Kidney tubule cell (primary cell): ENCODE data around the gene EPB41L1.

Source experiments
- DNase-seq: peaks from one replicate; pipeline ENCODE4 v3.0.0-alpha.2; 2018; ENCODE audit warnings: low spot score

The EPB41L1 gene

DNA sequence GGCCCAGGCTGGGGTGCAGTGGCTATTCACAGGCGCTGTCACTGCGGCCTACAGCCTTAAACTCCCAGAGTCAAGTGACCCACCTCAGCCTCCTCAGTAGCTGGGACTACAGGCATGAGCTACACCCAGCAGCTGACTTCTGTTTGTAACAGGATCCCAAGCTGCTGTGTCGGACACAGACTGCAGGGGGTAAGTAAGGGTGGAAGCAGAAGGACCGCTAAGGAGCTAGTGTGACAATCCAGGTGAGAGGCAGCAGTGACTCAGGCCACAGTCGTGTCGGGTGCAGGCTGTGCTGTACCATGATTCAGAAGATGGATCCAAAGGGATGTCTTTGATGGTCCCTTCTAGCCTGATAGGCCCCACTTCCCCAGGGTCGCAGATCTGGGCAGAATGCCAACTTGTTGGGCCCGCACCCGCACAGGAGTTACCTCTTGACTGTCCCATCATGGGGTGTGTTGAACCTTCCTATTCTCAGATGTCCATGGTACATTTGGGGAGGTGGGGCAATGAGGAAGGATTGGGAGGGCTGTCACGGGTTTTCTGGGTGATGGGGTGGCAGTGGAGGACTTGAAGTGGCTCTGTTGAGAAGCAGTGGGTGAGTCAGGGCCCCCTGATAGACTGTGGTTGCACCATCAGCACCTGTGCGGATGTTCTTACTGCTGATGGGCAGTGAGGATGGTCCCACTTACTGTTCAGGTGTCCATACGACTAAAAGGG lies 107.0 kb downstream of the EPB41L1 start:
- no peak for DNase-seq

DNA sequence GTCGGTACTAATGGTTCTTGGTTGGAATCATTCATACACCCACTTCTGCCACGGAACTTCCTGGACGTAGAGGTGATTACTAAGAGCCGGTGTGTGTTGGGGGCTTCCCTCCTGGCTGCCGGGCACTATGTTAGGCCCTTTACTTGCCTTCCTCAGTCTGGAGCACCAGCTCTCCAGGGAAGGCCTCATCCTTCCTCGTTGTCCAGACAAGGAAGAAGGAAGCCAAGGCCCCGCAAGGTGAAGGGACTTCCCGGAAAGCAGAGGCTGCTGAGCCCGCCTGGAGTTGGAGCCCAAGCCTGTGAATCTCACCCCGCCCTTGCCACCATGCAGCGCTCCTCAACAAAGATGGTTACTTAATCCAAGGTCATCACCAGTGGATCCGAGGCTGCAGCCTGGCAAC lies 107.9 kb downstream of the EPB41L1 start:
- no peak for DNase-seq

DNA sequence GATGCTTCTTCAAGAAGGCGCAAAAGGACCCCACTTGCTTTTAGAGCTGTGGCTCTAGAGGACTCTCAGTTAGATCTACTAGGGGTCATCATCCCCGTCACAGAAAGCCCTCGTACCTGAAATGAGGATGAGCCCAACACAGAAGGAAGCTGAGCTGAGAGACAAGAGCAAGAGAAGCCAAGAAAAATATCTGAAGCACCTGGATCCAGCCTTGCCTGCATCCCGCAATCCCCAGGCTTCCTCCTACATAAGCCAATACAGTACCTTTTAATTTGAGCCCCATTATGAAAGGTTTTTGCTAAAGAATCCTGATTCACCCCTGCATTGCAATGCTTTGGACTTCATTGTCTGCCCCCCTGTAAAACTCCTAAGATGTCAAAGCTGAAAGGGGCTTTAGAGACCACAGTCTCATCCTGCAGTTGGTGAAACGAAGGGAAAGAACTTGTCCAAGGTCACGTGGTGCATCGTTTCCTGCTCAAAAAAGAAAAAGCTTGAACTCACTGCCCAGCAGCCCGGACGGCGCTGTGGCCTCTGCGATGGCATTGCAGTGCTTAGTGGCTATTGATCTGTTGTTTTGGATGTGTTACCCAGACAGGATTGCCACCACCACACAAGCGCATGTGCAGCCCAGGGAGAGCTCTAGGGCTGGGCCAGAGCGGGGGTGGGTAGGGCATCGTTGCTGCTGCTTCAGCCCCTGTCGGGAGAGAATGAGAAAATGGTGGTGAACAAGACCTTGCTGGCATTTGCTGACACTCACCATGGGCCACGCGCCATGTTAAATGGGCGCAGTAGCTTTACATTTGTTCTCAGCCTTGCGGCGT lies 110.1 kb downstream of the EPB41L1 start:
- no peak for DNase-seq

DNA sequence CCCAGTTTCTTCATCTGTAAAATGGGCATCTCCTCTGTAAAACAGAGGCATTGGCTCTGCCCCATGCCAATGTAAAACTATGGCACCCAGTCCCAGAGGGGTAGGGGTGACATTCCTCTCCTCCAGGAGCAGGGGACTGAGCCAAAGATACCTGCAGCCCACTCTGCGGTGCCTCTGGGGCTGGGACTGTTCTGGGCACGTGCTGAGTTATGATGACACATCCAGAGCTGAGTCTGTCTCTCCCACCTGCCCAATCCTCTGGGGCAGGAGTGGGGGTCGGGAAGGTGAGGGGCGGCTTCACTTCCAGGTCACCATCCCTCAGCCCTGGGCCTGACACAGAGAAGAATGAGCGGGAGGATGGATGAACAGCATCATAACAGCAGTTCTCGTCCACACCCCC lies 111.6 kb downstream of the EPB41L1 start:
- no peak for DNase-seq

DNA sequence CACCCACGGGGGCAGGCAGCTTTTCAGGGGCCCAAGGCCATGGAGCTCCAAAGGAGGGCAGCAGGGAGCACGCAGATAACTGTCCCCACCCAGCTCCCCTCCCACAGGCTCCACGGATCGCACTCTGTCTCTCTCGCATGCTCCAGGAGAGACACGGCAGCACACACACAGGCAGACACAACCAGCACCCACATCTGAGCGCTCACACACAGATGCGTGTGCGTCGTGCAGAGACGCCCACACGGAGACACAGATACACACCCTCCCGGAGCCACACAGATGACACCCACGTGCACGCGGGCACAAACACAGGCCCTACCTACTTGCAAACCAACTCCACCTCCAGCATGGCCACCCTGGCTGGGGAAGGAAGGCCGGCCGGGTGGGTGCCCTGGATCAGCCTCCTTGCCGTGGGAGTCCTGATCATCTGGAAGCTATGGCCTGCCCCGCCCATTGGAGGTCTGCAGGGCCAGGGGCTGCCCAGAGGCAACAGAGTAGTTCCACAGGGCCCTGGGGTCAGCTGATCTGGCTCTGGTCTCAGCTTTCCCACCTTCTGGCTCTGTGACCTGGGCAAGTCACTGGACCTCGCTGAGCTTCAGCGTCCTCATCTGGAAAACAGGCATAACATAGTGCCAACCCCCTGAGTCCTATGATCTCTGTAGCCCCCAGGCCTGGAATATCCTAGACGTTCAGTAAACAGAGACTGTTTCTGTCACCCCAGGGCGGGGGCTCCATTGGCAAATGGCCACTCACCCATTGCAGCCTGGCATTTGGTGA lies 113.3 kb downstream of the EPB41L1 start:
- DNase-seq = no peak

DNA sequence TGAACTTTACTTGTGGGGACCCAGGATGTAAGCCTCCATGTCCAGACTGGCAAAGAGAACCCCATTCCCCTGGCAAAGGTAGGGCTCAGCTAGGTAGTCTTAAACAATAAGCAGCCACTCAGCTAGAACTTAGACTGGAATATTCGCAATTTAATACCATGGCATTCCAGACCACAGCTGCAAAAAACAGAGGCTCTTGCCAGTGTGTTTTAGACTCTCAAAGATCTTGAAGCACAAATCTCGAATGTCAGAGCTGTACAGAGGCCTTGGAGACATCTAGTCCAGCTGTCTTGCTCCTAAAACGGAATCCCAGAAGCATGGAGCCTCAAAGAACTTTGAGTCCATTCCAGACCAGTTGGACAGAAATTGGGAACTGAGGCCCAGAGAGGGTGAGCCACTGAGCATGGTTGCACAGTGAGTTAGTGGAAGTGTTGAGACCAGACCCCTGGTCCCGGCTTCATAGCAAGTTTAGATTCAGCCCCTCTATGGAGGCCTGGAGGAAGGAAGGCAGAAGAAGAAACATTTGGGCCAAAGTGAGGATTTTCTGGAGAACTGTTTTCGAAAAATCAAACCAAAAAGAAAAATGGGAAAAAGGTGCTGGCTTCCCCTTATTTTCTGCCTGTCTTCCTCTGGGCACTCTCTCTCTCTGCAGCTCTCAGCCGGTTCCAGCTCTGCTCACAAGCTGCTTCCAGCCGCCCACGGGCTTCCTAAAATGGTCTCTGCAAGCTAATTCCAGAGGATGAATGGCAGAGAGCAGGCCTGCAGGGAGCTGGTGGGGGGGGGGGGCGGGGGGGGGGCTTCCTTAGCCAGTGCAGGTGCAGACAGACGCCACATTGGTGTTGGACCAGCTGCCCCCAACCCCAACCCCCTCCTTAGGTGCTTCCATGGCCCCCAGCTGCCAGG lies 114.2 kb downstream of the EPB41L1 start:
- DNase-seq = no peak

DNA sequence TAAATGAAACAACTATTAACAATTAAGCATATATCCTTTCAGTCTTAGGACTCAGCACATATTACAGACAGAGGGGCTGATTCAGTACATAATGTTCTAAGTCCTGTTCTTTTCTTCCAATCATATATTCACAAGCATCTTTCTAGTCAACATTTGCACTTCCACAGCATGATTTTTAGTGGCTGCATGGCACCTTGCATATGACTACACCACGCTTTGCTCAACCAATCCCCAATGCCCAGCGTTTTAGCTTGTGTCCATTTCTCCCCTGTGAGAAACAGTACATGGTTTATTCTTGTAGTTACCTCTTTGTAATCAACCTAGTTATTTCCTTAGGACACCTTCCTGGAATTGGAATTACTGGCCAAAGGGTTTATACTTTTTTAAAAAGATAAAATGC lies 115.0 kb downstream of the EPB41L1 start:
- DNase-seq = no peak

DNA sequence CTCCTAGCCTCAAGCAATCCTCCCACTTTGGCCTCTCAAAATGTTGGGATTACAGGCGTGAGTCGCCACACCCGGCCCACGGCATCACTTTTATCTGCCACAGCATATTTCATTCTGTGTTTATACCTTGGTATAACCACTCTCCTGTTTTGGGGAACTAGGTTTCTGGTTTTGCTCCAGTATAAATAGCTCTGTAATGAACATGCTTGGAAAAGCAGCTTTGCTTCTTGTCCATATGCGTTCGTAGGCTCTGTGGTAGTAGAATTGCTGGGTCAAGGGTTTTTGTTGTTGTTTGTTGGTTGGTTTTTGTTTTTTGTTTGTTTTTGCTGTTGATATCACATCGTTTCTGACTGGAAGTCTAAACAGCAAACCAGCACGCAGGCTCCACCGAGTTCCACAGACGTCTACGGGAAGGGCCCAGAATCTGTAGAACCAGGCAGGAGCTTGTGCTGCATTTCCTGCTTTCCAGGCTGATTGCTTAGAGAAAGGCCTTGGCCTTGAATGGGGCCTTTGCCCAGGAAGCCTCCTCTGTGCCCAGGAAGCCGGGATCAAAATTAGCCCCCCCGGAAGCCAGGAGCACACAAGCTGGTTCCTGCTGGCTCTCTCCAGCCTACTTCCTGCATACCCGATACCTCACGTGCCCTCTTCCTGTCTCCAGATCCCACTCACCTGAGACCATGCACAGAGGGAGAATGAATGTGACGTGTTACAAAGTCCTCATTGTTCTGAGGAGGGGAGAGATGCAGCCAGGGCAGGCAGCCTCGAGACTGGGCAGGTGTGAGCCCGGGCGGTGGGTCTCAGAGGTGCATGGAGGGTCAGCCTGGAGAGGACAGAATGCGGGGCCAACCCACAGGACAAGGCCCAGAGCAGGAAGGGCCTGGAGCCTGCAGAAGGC lies 116.5 kb downstream of the EPB41L1 start:
- DNase-seq = no peak

DNA sequence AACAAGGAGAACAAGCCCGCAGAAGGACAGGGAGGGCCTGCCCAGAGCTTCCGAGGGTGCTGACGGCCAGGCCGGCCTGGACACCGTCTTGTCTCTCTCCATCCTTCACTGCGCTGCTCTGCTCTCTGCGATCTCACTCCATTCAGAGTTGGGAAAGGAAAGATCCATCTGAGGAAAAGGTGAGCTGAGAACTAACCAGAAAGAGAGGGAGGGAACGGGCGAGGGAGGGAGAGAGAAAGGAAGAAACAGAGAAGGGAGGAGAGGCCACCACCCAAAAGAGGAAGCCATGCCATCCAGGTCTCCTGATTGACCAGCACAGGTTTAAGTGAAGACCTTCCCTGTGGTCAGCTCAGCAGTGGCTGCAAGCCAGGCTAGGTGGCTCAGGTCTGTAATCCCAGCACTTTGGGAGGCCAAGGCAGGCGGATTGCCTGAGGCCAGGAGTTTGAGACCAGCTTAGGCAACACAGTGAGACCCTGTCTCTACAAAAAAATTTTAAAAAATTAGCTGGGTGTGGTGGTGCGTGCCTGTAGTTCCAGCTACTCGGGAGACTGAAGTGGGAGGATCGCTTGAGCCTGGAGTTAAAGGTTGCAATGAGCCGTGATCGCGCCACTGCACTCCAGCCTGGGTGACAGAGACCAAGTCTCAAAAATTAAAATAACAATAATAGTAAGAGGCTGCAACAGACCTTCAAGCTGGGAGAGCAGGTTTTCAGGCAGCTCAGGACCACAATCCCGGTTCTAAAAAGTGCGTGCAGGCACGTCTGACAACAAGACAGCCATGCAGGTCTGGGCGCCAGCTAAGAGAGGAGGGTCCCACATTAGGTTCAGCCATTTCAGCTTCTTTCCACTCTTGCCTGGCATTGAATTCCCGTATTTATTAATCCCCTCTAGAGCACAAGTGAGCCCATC lies 117.4 kb downstream of the EPB41L1 start:
- no peak for DNase-seq

DNA sequence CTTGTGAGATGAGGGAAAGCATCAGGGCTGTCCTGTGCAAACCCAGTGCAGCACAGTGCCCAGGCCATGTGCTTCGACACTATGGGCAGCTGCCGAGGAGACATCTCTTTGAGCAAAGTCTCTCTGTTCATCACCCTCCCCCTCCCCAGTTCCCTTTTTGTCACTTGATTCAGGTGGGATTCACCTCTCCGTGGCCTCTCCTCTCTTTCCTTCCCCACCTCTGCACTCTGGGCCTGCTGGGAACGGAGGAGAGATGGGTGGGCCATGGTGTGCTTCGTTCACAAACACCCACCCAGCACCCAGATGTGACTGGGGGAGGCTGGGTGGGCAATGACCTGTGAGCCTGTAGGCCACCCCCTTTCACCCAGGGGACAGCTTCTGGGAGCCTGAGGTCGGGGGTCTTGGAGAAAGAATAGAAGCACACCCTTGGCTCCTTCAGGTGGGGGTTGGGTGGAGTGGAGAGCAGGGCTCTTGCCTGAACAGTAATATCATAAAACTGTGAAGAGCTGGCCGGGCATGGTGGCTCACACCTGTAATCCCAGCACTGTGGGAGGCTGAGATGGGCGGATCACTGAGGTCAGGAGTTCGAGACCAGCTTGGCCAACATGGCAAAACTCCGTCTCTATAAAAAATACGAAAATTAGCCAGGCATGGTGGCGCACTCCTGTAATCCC lies 118.1 kb downstream of the EPB41L1 start:
- DNase-seq = no peak

DNA sequence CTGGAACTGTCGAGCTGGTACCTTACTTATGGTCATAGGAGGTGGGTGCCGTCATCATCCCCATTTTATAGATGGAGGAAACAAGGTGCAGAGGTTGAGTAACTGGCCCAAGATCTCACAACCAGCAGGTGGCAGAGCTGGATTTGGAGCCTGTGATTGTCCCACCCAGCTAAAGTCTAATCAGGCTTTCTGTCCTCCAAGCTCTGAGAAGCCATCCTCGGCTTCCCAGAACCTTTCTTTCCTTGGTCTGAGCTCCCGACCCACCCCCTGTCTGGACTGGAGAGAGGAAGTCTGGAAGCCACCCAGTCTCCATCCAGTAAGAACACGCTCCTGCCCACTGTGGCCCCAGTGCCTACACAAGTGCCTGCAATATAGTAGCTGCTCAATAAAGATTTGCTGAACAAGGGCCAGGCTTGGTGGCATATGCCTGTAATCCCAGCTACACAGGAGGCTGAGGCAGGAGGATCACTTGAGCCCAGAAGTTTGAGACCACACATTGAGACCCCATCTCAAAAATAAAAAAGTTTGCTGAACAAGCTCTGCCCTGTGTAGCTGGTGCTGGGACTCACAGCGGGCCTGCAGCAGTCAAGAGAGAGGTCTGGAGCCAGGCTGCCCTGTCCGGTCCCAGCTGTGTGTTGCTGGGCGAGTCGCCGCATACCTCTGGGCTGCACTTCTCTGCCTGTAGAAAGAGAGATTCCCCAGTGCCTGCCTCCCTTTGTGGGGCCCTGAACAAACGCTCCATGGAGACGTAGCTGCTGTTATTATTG lies 119.1 kb downstream of the EPB41L1 start:
- DNase-seq = peak; percentile 8

DNA sequence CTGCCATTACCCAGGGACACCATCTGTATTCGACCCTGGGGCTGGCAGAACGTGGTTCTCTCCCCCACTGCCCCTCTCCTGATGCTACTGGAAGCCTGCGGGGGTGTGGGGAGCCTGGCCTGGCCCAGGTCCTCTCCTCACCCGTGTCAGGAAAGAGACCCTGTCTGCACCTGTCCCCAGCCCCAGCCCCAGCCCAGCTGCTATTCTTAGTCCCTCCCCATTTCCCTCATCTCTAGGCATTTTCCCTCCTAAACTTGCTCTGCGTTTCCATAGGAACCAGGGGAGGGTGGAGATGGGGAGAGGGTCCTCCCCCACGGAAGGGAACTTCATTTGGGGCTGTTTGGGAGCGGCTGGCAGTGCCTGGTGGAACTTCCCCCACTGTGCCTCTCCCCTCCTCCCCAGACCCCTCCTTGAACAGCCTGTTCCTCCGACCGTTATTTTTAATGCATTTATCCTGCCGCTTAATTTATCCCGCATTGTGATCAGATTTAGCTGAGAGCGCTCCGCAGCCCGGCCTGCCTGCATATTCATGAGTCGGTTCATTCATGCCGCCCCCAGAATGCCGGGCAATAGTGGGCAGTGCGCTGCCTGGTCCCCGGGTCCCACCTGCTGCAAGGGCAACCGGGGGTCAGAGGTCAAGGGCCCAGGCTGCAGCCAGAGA lies 119.8 kb downstream of the EPB41L1 start:
- no peak for DNase-seq

DNA sequence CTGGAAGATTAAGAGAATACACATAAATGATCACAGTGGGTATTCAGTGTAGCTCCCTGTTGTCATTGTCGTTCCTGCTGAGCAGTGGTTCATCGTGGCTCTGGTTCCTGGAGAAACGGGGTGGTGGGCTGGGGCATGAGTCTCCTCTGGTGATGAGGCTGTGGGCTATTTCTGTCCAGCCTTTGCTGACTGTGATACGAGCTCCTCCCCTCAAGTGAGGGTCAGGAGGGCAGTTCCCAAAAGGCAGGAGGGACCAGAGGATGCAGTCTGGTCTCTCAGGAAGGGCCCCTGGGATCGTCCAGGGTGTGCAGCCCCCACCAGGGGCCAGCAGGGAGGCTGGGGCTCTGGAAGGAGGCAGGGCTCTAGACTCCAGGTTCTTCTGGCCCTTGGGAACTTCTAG lies 120.5 kb downstream of the EPB41L1 start:
- DNase-seq = no peak

DNA sequence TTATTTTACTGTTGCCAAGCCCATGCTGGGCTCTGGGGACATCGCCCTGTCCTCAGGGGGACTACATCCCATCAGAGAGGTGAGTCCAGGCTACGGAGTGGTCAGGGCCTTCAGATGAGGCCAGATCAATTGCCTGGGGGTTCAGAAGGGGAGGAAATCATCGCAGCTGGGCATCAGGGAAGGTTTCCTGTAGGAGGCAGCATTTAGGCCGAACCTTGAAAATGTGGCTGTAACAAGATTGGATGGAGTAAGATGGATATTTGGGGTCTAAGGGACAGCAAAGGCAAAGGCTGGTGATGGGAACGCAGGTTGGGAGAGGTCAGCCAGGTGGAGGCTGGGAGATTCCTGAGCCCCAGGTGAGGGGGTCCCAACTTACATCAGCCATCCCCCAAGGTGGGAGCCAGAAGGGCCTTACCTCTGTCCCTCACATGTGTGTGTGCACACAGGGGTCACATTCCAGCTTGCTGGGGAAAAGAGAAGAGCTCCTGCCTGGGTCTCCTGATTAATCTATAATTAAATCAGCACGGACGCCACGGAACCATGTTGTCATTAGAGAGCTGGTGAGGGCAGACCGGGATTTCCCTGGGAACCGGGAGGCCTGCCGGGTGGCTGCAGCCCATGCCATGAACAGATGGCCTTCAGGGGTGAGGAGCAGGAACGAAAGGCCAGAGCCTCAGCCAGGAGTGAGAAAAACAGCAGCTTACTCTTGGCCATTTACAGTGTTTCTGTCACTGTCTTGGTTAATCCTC lies 121.1 kb downstream of the EPB41L1 start:
- no peak for DNase-seq

DNA sequence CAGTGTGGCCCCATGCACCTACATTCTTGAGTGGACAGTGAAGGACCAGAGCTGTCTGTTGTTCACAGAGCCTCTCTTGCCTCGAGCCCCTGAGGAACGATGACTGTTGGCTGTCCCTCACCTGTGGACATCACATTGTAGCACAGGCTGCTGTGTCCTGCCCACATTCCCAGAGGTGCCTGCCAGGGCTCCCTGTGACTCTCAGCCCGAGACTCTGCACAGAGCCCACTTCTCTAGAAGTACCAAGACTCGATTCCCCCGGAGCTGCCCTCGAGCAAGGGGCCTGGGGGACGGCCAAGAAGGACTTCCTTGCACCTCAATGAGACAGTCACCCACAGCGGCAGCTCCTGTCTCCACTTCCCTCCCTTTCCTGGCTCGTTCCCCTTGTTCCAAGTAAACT lies 123.0 kb downstream of the EPB41L1 start:
- DNase-seq = no peak

DNA sequence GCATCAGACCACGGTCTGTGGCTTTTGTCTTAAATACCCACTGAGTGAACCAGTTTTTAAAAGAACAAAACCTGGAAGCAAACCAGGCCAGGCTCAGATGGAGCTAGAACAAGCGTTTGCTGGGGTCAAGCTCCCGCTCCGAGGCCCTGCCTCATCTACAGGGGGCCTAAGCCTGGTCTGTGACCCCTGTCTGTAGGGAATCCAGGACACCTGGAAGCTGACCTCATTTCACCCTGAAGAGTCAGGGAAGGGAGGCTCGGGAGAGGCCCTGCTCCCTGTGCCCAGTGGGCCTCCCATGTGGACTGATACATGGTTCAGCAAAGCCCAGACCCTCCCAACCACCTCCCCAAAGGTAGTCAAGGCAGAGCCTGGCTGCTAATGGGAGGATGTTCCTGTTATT lies 124.8 kb downstream of the EPB41L1 start:
- no peak for DNase-seq

DNA sequence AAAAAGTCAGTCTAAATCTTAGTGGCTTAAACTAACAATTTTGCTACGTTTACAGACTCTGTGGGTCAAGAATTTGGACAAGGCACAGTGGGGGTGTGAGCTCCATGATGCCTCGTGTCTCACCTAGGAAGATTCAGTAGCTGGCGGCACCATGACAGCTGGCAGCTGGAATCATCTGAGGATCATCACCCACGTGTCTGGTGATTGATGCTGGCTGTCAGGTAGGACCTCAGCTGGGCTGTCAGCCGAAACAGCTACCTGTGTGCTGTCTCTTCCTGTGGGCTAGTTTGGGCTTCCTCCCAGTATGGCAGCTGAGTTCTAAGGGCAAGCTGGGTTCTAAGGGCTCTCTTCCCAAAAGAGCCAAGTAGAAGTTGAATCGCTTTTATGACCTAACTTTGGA lies 125.2 kb downstream of the EPB41L1 start:
- no peak for DNase-seq
